Neuronal stem cell (in vitro differentiated cells): ENCODE results near the gene GAS2L1.

ENCODE experiments used
- DNase-seq: peaks from one replicate; pipeline ENCODE4 v3.0.0-alpha.2; 2013; ENCODE audit warnings: low spot score
- H2AFZ ChIP-seq: one replicate; pipeline ENCODE4 v1.6.1; 2013; ENCODE audit warnings: mild to moderate bottlenecking, low read length, inconsistent platforms
- H2AK5ac ChIP-seq: 2 replicates; pipeline ENCODE4 v1.6.1; 2013; ENCODE audit warnings: low read depth, mild to moderate bottlenecking, inconsistent platforms, low read length, moderate library complexity, mixed read lengths
- H2BK120ac ChIP-seq: 2 replicates; pipeline ENCODE4 v1.6.1; 2013; ENCODE audit warnings: low read depth, mild to moderate bottlenecking, inconsistent platforms, low read length, moderate library complexity, mixed read lengths
- H2BK12ac ChIP-seq: one replicate; pipeline ENCODE4 v1.6.1; 2013; ENCODE audit warnings: low read length, inconsistent platforms
- H2BK15ac ChIP-seq: 2 replicates; pipeline ENCODE4 v1.6.1; 2013; ENCODE audit warnings: mild to moderate bottlenecking, low read length, inconsistent platforms, mixed read lengths
- H2BK5ac ChIP-seq: one replicate; pipeline ENCODE4 v1.6.1; 2013; ENCODE audit warnings: inconsistent platforms, mild to moderate bottlenecking, low read length, moderate library complexity
- H3K14ac ChIP-seq: one replicate; pipeline ENCODE4 v1.6.1; 2013; ENCODE audit warnings: low read length, inconsistent platforms
- H3K18ac ChIP-seq: 2 replicates; pipeline ENCODE4 v1.6.1; 2013; ENCODE audit warnings: low read length, inconsistent platforms
- H3K23ac ChIP-seq: 2 replicates; pipeline ENCODE4 v1.6.1; 2013; ENCODE audit warnings: low read depth, mild to moderate bottlenecking, mixed read lengths, low read length, inconsistent platforms; ENCODE audit not compliant: poor library complexity
- H3K27ac ChIP-seq: replicated peaks from 3 replicates; pipeline ENCODE4 v1.5.1; 2013; ENCODE audit warnings: low read length, inconsistent platforms
- H3K27me3 ChIP-seq, 3 experiments: 2 replicates each; pipeline ENCODE4 v1.6.1; 2013; ENCODE audit warnings: low read length in 3 of 3, mild to moderate bottlenecking in 2 of 3, inconsistent platforms in 1 of 3, low read depth in 1 of 3, mixed read lengths in 1 of 3, moderate library complexity in 1 of 3; ENCODE audit not compliant: control insufficient read depth in 3 of 3, insufficient read depth in 3 of 3
- H3K36me3 ChIP-seq, 2 donors: replicated peaks in 1 of 2; 2 replicates each; pipeline ENCODE4 v1.6.1; 2013; ENCODE audit warnings: low read length in 2 of 2; ENCODE audit not compliant: control insufficient read depth in 2 of 2, insufficient read depth in 2 of 2
- H3K4ac ChIP-seq: 2 replicates; pipeline ENCODE4 v1.6.1; 2013; ENCODE audit warnings: inconsistent platforms, mild to moderate bottlenecking, low read length, moderate library complexity
- H3K4me1 ChIP-seq, 2 donors: 1 replicate in 1 of 2; 2 replicates in 1 of 2; pipeline ENCODE4 v1.6.1; 2013; ENCODE audit warnings: low read length in 2 of 2, low read depth in 1 of 2; ENCODE audit not compliant: control insufficient read depth in 2 of 2, insufficient read depth in 1 of 2
- H3K4me2 ChIP-seq: one replicate; pipeline ENCODE4 v1.6.1; 2013; ENCODE audit warnings: mild to moderate bottlenecking, low read length, inconsistent platforms; ENCODE audit not compliant: insufficient read depth, poor library complexity, severe bottlenecking
- H3K4me3 ChIP-seq, 2 donors: 2 replicates each; pipeline ENCODE4 v1.5.1; 2013; ENCODE audit warnings: low read length in 2 of 2, mild to moderate bottlenecking in 2 of 2, inconsistent platforms in 1 of 2, moderate library complexity in 1 of 2
- H3K79me1 ChIP-seq: one replicate; pipeline ENCODE4 v1.6.1; 2013; ENCODE audit warnings: low read depth, mild to moderate bottlenecking, inconsistent platforms, low read length, moderate library complexity
- H3K9ac ChIP-seq: one replicate; pipeline ENCODE4 v1.6.1; 2013; ENCODE audit warnings: mild to moderate bottlenecking, low read depth, low read length, inconsistent platforms; ENCODE audit not compliant: poor library complexity
- H3K9me3 ChIP-seq, 2 donors: replicated peaks in 1 of 2; 2 replicates each; pipeline versions ENCODE3 to v1.6.1; 2013; ENCODE audit warnings: low read length in 2 of 2, mild to moderate bottlenecking in 2 of 2, inconsistent platforms in 1 of 2, low read depth in 1 of 2, mixed read lengths in 1 of 2, moderate library complexity in 1 of 2; ENCODE audit not compliant: control insufficient read depth in 2 of 2, insufficient read depth in 1 of 2
- H4K8ac ChIP-seq: one replicate; pipeline ENCODE4 v1.6.1; 2013; ENCODE audit warnings: low read depth, mild to moderate bottlenecking, inconsistent platforms, low read length, moderate library complexity
- H4K91ac ChIP-seq: one replicate; pipeline ENCODE4 v1.6.1; 2013; ENCODE audit warnings: low read length, low read depth, mild to moderate bottlenecking, inconsistent platforms; ENCODE audit not compliant: poor library complexity
- WGBS, 2 donors: extraction: QIAGEN DNeasy Blood & Tissue Kit; methylation state at CpG; one replicate each; pipeline ENCODE4 v1.1.7; 2013; ENCODE audit warnings: missing lambda C conversion rate in 2 of 2, mixed read lengths in 1 of 2; ENCODE audit not compliant: insufficient read length in 2 of 2, insufficient replicate concordance in 1 of 2; ENCODE audit errors: extremely low coverage in 2 of 2; 5-methylcytosine and 5-hydroxymethylcytosine counted together

The GAS2L1 gene

DNA sequence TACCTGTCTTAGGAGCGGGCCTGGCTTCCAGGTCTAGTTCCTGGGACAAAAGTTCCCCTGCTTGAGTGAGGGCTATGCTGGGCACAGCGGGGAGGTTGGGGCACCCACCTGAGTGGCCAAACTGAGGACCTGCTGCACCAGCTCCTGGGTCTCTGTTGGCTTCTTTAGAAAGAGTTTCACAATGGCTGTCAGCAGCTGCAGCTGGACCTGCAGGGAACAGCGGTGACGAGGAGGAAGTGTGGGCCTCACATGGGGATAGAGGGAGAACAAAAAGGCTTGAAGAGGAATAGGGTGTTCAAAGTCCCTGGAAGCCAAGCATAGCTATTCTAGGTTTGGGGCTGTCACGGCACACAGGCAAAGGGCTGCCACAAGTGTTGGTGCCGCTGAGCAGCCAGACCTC is 35.7 kb downstream of the GAS2L1 start:
- WGBS, 2 donors = no CpG with 5 or more reads among the region's 6 CpGs
- Histone ChIP-seq H3K9me3 (peaks cover 0 to 2% of the 10 kb centered on the region in 2 donors), H3K27me3 (no peaks in the 10 kb centered on the region), H2BK15ac (no peak overlapping the region), H2BK5ac (no peak overlapping the region), H3K23ac (no peak overlapping the region), H3K27ac (no peak overlapping the region), H4K8ac (no peak overlapping the region), H4K91ac (no peak overlapping the region), H3K4me2 (no peak overlapping the region), H3K4ac (no peak overlapping the region), H2AFZ (no peak overlapping the region), H3K79me1 (peaks cover 4% of the 10 kb centered on the region), H2AK5ac (no peak overlapping the region), H3K9ac (no peak overlapping the region), H2BK12ac (no peak overlapping the region), H2BK120ac (no peak overlapping the region), H3K14ac (no peak overlapping the region), H3K36me3 (peaks cover 56 to 93% of the 10 kb centered on the region in 2 donors), H3K18ac (no peak overlapping the region), H3K4me1 (peaks cover 0 to 13% of the 10 kb centered on the region in 2 donors), H3K4me3 (no peak overlapping the region)
- no peak for DNase-seq

- no peaks in the 10 kb centered on the region for H3K27me3 ChIP-seq
- peaks cover 52 to 93% of the 10 kb centered on the region in 2 donors for H3K36me3 ChIP-seq
- WGBS, 2 donors = no CpG with 5 or more reads among the region's 10 CpGs
These were observed 36.3 kb downstream of the GAS2L1 start for GRCh38 chr22:29342577-29343312.

DNA sequence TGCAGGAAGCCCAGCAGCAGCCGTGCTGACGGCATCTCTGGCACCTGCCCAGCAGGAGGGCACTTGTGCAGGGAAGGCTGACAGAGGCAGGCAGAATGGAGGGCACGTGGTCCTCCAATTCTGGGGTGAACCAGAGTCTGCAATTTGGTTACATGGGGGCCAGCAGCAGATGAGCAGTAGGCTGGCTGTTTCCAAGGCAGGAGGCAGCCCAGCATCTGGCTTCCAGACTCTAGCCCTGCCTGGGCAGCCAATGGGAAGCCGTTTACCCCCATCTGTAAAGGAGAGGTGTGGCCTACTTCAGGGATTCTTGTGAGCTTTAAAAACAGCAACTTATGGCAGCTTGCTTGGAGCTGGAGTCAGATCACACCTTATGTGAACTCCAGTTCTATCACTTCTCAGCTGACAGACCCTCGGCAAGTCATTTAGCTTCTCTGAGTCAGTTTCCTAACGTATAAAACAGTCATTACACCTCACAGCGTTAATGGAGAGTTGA is 36.9 kb downstream of the GAS2L1 start:
- no peak overlapping the region for H2BK5ac ChIP-seq
- no peak overlapping the region for H3K23ac ChIP-seq
- H3K79me1 ChIP-seq = peaks cover 4% of the 10 kb centered on the region
- H3K9me3 ChIP-seq = peaks cover 0 to 2% of the 10 kb centered on the region in 2 donors
- H3K9ac ChIP-seq = no peak overlapping the region
- H3K27me3 ChIP-seq = no peaks in the 10 kb centered on the region
- no peak overlapping the region for H3K4me2 ChIP-seq
- H3K4ac ChIP-seq = no peak overlapping the region
- H4K8ac ChIP-seq = no peak overlapping the region
- no peak overlapping the region for H2BK12ac ChIP-seq
- peak overlapping the region; percentile 31 for H3K18ac ChIP-seq
- no peak overlapping the region for H3K27ac ChIP-seq
- WGBS, 2 donors = no CpG with 5 or more reads among the region's 7 CpGs
- no peak overlapping the region for H2AK5ac ChIP-seq
- H2AFZ ChIP-seq = no peak overlapping the region
- H2BK120ac ChIP-seq = no peak overlapping the region
- H4K91ac ChIP-seq = no peak overlapping the region
- DNase-seq = no peak
- peaks cover 0 to 13% of the 10 kb centered on the region in 2 donors for H3K4me1 ChIP-seq
- peaks cover 49 to 93% of the 10 kb centered on the region in 2 donors for H3K36me3 ChIP-seq
- H3K4me3 ChIP-seq = peak overlapping the region in 1 of 2 donors; percentile 27
- H2BK15ac ChIP-seq = no peak overlapping the region
- no peak overlapping the region for H3K14ac ChIP-seq

More at GRCh38 chr22:29342577-29343312, 36.3 kb downstream of the GAS2L1 start:
- Histone ChIP-seq H2BK5ac (peak overlapping the region; percentile 24), H3K4me3 (peak overlapping the region in 1 of 2 donors; percentile 27), H3K4me1 (peaks cover 0 to 13% of the 10 kb centered on the region in 2 donors), H3K9me3 (peaks cover 0 to 2% of the 10 kb centered on the region in 2 donors), H3K79me1 (peaks cover 4% of the 10 kb centered on the region), H3K14ac (peak overlapping the region; percentile 17), H4K8ac (no peak overlapping the region), H2BK15ac (no peak overlapping the region), H2AFZ (no peak overlapping the region), H2BK12ac (no peak overlapping the region), H3K23ac (peak overlapping the region; percentile 62), H2BK120ac (no peak overlapping the region), H3K18ac (peak overlapping the region; percentile 31), H3K27ac (no peak overlapping the region), H4K91ac (no peak overlapping the region), H3K9ac (no peak overlapping the region), H3K4me2 (no peak overlapping the region), H3K4ac (no peak overlapping the region), H2AK5ac (no peak overlapping the region)
- DNase-seq = no peak

DNA sequence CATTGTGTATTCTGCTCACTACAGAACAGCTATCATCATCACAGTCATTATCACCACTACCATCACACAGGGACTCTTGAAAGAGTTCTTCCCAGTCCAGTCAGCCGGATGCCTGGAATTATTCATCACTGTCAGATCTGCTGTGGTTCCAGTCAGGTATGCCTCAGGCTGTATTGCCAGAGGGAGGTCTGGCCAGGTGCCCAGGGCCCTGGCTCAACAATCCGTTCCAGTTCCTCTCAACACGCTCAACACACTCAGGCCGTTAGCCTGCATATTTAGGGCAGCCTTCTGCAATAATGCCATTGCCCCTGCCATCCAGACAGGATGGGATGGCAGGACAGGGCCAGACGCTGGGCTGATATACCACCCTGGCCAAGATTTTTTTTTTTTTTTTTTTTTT is 37.7 kb downstream of the GAS2L1 start:
- no peak overlapping the region for H3K14ac ChIP-seq
- no CpG with 5 or more reads among the region's 5 CpGs for WGBS, 2 donors
- H3K4me1 ChIP-seq = peaks cover 0 to 13% of the 10 kb centered on the region in 2 donors
- H3K79me1 ChIP-seq = peaks cover 4% of the 10 kb centered on the region
- H3K18ac ChIP-seq = no peak overlapping the region
- H3K4me3 ChIP-seq = no peak overlapping the region
- H3K4me2 ChIP-seq = no peak overlapping the region
- no peak overlapping the region for H2AK5ac ChIP-seq
- no peak overlapping the region for H3K4ac ChIP-seq
- H2BK15ac ChIP-seq = no peak overlapping the region
- H2BK120ac ChIP-seq = no peak overlapping the region
- no peak overlapping the region for H3K23ac ChIP-seq
- no peak overlapping the region for H2AFZ ChIP-seq
- no peaks in the 10 kb centered on the region for H3K27me3 ChIP-seq
- no peak overlapping the region for H2BK12ac ChIP-seq
- peaks cover 45 to 93% of the 10 kb centered on the region in 2 donors for H3K36me3 ChIP-seq
- H4K91ac ChIP-seq = no peak overlapping the region
- no peaks in the 10 kb centered on the region for H3K9me3 ChIP-seq
- H2BK5ac ChIP-seq = no peak overlapping the region
- no peak overlapping the region for H4K8ac ChIP-seq
- no peak for DNase-seq
- H3K27ac ChIP-seq = no peak overlapping the region
- H3K9ac ChIP-seq = peak overlapping the region; percentile 9
